ENCODE measurements around the gene BTK. TPM values are rescaled to one million over a fixed set of nuclear protein-coding genes. Genes with fewer than 3 reads are reported as not detected.

Gene BTK
- total RNA-seq, 2 experiments from 2014 or later = 133 to 140 TPM

- peaks cover 84% of the 10 kb centered on the region for H3K36me3 ChIP-seq (ENCODE audit: insufficient read depth, low read length)
- no peaks in the 10 kb centered on the region for H4K20me1 ChIP-seq (ENCODE audit: insufficient read depth, low read length)
- no peaks in the 10 kb centered on the region for H3K9me3 ChIP-seq (ENCODE audit: low read length)
- no peak for TF ChIP-seq EZH2phosphoT487 (IDR thresholded peaks at IDR 0.05; ENCODE audit: borderline replicate concordance, low read depth, low read length)
- TF ChIP-seq, protein P1, sequence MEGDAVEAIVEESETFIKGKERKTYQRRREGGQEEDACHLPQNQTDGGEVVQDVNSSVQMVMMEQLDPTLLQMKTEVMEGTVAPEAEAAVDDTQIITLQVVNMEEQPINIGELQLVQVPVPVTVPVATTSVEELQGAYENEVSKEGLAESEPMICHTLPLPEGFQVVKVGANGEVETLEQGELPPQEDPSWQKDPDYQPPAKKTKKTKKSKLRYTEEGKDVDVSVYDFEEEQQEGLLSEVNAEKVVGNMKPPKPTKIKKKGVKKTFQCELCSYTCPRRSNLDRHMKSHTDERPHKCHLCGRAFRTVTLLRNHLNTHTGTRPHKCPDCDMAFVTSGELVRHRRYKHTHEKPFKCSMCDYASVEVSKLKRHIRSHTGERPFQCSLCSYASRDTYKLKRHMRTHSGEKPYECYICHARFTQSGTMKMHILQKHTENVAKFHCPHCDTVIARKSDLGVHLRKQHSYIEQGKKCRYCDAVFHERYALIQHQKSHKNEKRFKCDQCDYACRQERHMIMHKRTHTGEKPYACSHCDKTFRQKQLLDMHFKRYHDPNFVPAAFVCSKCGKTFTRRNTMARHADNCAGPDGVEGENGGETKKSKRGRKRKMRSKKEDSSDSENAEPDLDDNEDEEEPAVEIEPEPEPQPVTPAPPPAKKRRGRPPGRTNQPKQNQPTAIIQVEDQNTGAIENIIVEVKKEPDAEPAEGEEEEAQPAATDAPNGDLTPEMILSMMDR (conservative IDR thresholded peaks at IDR 0.05; ENCODE audit: low read length) = no peak
- ChIA-PET CTCF (ENCODE audit: unreplicated experiment) (no interaction called here), POLR2A (interaction anchor here (1.0 to 4.7 kb wide), 3 partner anchors 14 to 22 kb away, joined by 4 to 34 read pairs (median 5); partner anchors contain the start of genes BTK, RPL36A and TIMM8A)
- peak; percentile 79 for DNase-seq (ENCODE audit: low spot score)
- no peak overlapping the region for H2AFZ ChIP-seq (ENCODE audit: low read length)
- peak overlapping the region; percentile 96 for H3K27ac ChIP-seq (ENCODE audit: low read depth, low read length, poor library complexity, severe bottlenecking)
- H3K4me1 ChIP-seq (ENCODE audit: insufficient read depth, low read length, poor library complexity, severe bottlenecking) = peaks cover 69% of the 10 kb centered on the region
- H3K79me2 ChIP-seq (ENCODE audit: insufficient read depth, low read depth, low read length) = peaks cover 42% of the 10 kb centered on the region; the same call in 1 of the 2 replicates
- H3K4me3 ChIP-seq (ENCODE audit: low read depth, low read length, poor library complexity, severe bottlenecking) = peak overlapping the region; percentile 31
- peak overlapping the region; percentile 84 for H3K4me2 ChIP-seq (ENCODE audit: low read length)
- BruUV-seq (replicated peaks) = no TSS peak
- H3K9me2 ChIP-seq (ENCODE audit: insufficient read depth, low read length) = no peaks in the 10 kb centered on the region
- intact Hi-C loops (cut with micrococcal nuclease; ENCODE audit: unreplicated experiment) = loop anchor here (2.0 kb wide), 1 partner anchor 14 kb away; no protein-coding TSS in a partner anchor
Observed at GRCh38 chrX:101370888-101371504, 15.0 kb downstream of the BTK start.

- peaks cover 91% of the 10 kb centered on the region for H3K36me3 ChIP-seq (ENCODE audit: insufficient read depth, low read length)
- peak overlapping the region; percentile 96 for H3K27ac ChIP-seq (ENCODE audit: low read depth, low read length, poor library complexity, severe bottlenecking)
- no TSS peak for BruUV-seq (replicated peaks)
- intact Hi-C loops (cut with micrococcal nuclease; ENCODE audit: unreplicated experiment) = loop anchor here (2.0 kb wide), 1 partner anchor 15 kb away; no protein-coding TSS in a partner anchor
- TF ChIP-seq, protein P1 (conservative IDR thresholded peaks at IDR 0.05; ENCODE audit: low read length) = no peak
- TF ChIP-seq EZH2phosphoT487 (IDR thresholded peaks at IDR 0.05; ENCODE audit: borderline replicate concordance, low read depth, low read length) = no peak
- H3K79me2 ChIP-seq (ENCODE audit: insufficient read depth, low read depth, low read length) = peaks cover 36% of the 10 kb centered on the region; the same call in 1 of the 2 replicates
- H3K4me2 ChIP-seq (ENCODE audit: low read length) = peak overlapping the region; percentile 84
- no peaks in the 10 kb centered on the region for H4K20me1 ChIP-seq (ENCODE audit: insufficient read depth, low read length)
- no peaks in the 10 kb centered on the region for H3K9me3 ChIP-seq (ENCODE audit: low read length)
- peaks cover 56% of the 10 kb centered on the region for H3K4me1 ChIP-seq (ENCODE audit: insufficient read depth, low read length, poor library complexity, severe bottlenecking)
- ChIA-PET POLR2A (interaction anchor here (2.5 to 4.7 kb wide), 2 partner anchors 12 to 15 kb away, joined by 17 to 34 read pairs; partner anchors contain the start of gene BTK), CTCF (ENCODE audit: unreplicated experiment) (no interaction called here)
- no peaks in the 10 kb centered on the region for H3K9me2 ChIP-seq (ENCODE audit: insufficient read depth, low read length)
- no peak overlapping the region for H3K4me3 ChIP-seq (ENCODE audit: low read depth, low read length, poor library complexity, severe bottlenecking)
- DNase-seq (ENCODE audit: low spot score) = no peak
- no peak overlapping the region for H2AFZ ChIP-seq (ENCODE audit: low read length)
Observed at GRCh38 chrX:101369687-101370086, 16.3 kb downstream of the BTK start.

GRCh38 chrX:101368800-101369199 lies 17.2 kb downstream of the BTK start:
- intact Hi-C loops (cut with micrococcal nuclease; ENCODE audit: unreplicated experiment) = no loop called here
- no peak for TF ChIP-seq EZH2phosphoT487 (IDR thresholded peaks at IDR 0.05; ENCODE audit: borderline replicate concordance, low read depth, low read length)
- TF ChIP-seq, protein P1 (conservative IDR thresholded peaks at IDR 0.05; ENCODE audit: low read length) = no peak
- Histone ChIP-seq H4K20me1 (ENCODE audit: insufficient read depth, low read length) (no peaks in the 10 kb centered on the region), H3K36me3 (ENCODE audit: insufficient read depth, low read length) (peaks cover 86% of the 10 kb centered on the region), H3K4me2 (ENCODE audit: low read length) (peak overlapping the region; percentile 84), H3K27ac (ENCODE audit: low read depth, low read length, poor library complexity, severe bottlenecking) (peak overlapping the region; percentile 96), H2AFZ (ENCODE audit: low read length) (no peak overlapping the region), H3K9me3 (ENCODE audit: low read length) (no peaks in the 10 kb centered on the region), H3K4me1 (ENCODE audit: insufficient read depth, low read length, poor library complexity, severe bottlenecking) (peaks cover 50% of the 10 kb centered on the region), H3K9me2 (ENCODE audit: insufficient read depth, low read length) (no peaks in the 10 kb centered on the region), H3K4me3 (ENCODE audit: low read depth, low read length, poor library complexity, severe bottlenecking) (peak overlapping the region; percentile 51), H3K79me2 (ENCODE audit: insufficient read depth, low read depth, low read length) (peaks cover 27% of the 10 kb centered on the region; the same call in 1 of the 2 replicates)
- peak; percentile 77 for DNase-seq (ENCODE audit: low spot score)
- ChIA-PET POLR2A (interaction anchor here (1.1 to 4.7 kb wide), 6 partner anchors 9 to 36 kb away, joined by 3 to 34 read pairs (median 6); partner anchors contain the start of genes BTK and TIMM8A), CTCF (ENCODE audit: unreplicated experiment) (interaction anchor here (1.2 kb wide), 1 partner anchor 10 kb away, joined by 4 read pairs; no protein-coding TSS in a partner anchor)
- BruUV-seq (replicated peaks) = no TSS peak
